ENCODE data around the gene MCF2L.

DNA sequence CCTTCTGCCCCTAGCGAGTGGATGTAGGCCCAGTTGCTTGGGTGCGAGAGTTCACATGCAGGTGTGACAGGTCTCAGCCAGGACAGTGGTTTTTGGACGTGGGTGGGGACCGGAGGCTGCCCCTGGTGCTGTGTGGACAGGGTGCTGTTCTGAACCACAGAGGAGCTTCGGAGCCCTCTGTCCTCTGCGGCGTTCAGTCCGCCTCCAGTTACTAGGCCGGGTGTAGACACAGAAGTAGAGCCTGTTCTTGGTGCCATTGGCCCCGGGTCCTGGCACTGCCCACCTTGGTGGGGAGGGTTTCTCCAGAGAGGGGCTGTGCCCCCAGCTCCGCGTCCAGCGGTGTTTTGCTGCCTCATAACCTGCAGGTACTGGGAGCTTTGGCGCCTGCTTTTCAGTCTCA lies 52.4 kb downstream of the MCF2L start:
- no peak for TF ChIP-seq POLR2AphosphoS5 (IDR thresholded peaks at IDR 0.05; ENCODE audit: low read depth, low read length)
- TF ChIP-seq POLR2A (IDR thresholded peaks at IDR 0.05; ENCODE audit: low read depth, low read length), result no peak
- TF ChIP-seq TAF1 (IDR thresholded peaks at IDR 0.05; ENCODE audit: borderline replicate concordance, low read depth, low read length), result no peak
